Activated CD4-positive, alpha-beta T cell treated with anti-CD3 and anti-CD28 coated beads, Interleukin-2, Interleukin-6, amounts not matched to agents 100 ng/mL and 50 ng/mL, durations not matched to agents 16 hours and 8 hours (primary cell): ENCODE measurements around the gene SLC25A28.

Experiments
- DNase-seq: peaks from one replicate; pipeline ENCODE4 v3.0.0-alpha.2; 2020

Gene SLC25A28

GRCh38 chr10:99619851-99620710, at the start of gene SLC25A28:
TSS of gene SLC25A28 (minus strand) at chr10:99620439. CDS start at chr10:99620335, 104 bp downstream.
- DNase-seq: peak; percentile 97

- no peak for DNase-seq
Measured at GRCh38 chr10:99667108-99667751, 47.0 kb upstream of the SLC25A28 start.

- DNase-seq: no peak
Measured at GRCh38 chr10:99665304-99665703, 45.1 kb upstream of the SLC25A28 start.

- no peak for DNase-seq
Measured at GRCh38 chr10:99661377-99661763, 41.1 kb upstream of the SLC25A28 start.

GRCh38 chr10:99660662-99661376, 40.6 kb upstream of the SLC25A28 start:
- no peak for DNase-seq

GRCh38 chr10:99659868-99660366, 39.7 kb upstream of the SLC25A28 start:
- DNase-seq: no peak

- DNase-seq: peak; percentile 97
Measured at GRCh38 chr10:99659031-99659867, 39.0 kb upstream of the SLC25A28 start, which contains the start of gene ENTPD7. TSS of gene ENTPD7 (plus strand) at chr10:99659509. CDS start at chr10:99659957, 448 bp downstream.

GRCh38 chr10:99658622-99659030, 38.4 kb upstream of the SLC25A28 start:
- peak; percentile 50 for DNase-seq

- DNase-seq: no peak
Measured at GRCh38 chr10:99656199-99657064, 36.2 kb upstream of the SLC25A28 start.

- DNase-seq: no peak
Measured at GRCh38 chr10:99654390-99655175, 34.3 kb upstream of the SLC25A28 start.

- DNase-seq: no peak
Measured at GRCh38 chr10:99652800-99653390, 32.7 kb upstream of the SLC25A28 start.

- no peak for DNase-seq
Measured at GRCh38 chr10:99648717-99649116, 28.5 kb upstream of the SLC25A28 start.

GRCh38 chr10:99647601-99648151, 27.4 kb upstream of the SLC25A28 start:
- DNase-seq: no peak

GRCh38 chr10:99633832-99634231, 13.6 kb upstream of the SLC25A28 start:
- no peak for DNase-seq

- DNase-seq: no peak
Measured at GRCh38 chr10:99631496-99631895, 11.3 kb upstream of the SLC25A28 start.

- no peak for DNase-seq
Measured at GRCh38 chr10:99630991-99631390, 10.8 kb upstream of the SLC25A28 start.

- peak; percentile 18 for DNase-seq
Measured at GRCh38 chr10:99630433-99630832, 10.2 kb upstream of the SLC25A28 start.

- no peak for DNase-seq
Measured at GRCh38 chr10:99629625-99629978, 9.4 kb upstream of the SLC25A28 start.

GRCh38 chr10:99628923-99629624, 8.8 kb upstream of the SLC25A28 start:
- no peak for DNase-seq
